HG02981 (cell line): ENCODE measurements around the gene CDC42BPB.

Source experiments
- ATAC-seq: cut with Tn5 transposase; IDR thresholded peaks from one replicate; pipeline ENCODE4 v1.9.1; 2021; ENCODE audit warnings: mild to moderate bottlenecking, moderate library complexity; ENCODE audit not compliant: unreplicated experiment

Gene CDC42BPB

DNA sequence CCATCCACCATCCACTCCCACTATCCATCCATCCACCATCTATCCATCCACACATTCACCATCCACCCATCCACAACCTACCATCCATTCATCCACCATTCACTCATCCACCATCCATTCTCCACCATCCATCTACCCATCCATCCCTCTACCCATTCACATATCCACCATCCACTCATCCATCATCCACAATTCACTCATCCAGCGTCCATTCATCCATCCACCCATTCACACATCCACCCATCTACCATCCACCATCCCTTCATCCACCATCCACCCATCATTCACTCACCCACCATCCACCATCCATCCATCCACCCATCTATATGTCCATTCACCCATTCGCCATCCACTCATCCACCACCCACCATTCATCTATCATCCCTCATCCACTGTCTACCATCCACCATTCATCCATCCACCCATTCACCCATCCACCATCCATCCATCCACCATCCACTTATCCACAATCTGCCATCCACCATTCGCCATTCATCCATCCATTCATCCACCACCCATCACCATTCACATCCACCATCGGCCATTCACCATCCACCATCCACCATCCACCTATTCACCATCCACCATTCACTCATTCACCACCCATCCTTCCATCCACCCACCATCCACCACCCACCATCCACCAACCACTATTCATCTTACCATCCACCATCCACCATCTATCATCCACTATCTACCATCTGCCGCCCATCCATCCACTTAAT lies 136.9 kb downstream of the CDC42BPB start:
- ATAC-seq = no peak

DNA sequence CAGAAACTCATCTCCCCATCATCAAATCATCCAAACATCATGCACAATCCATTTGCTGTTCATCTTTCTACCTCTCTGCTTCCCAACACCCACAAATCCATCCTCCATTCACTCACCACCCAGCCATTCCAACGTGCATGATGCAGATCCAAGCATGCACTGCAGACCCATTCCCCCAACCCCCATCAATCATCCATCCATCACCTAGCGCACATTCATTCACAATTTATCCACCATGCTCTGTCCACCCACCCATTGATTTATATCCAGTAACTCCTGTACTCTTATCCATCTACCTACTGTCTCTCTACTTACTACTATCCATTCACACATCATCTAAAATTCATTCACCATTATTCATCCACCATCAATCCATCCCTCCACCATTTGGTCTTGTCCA lies 138.9 kb downstream of the CDC42BPB start:
- ATAC-seq = no peak

DNA sequence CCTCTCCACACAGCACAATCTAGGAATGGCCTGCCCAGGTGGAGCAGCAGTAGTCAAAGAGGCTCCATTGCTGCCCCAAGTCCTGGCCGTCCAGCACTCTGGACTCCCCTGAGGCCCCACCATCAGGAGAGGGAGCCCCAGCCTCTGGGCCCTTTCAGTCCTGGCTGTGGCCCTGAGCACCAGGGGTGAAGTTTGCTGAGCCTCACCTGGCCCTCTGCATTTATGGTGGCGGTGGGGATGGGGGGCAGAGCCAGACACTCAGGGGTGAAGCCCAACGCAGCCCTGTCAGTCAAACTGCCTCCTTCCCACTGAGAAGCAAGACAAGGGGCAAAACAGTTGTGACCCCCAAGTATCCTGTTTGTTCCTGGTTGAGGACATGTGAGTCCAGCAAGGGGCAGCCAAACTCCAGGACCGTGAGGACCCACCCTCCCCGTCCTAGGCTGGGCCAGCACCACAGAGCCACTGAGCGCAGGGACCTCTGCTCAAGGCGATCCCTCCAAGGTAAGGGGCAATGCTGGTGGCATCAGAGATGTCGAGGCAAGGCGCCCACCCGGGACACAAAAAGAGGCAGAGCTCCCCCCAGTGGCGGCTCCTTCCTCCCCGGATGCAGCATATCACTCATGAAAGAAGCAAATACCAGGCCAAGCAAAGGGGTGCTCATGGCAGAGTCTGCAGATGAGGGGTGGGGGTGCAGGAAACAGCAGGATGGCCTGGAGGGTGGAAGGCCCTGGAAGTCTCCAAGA lies 139.7 kb downstream of the CDC42BPB start:
- ATAC-seq = no peak

DNA sequence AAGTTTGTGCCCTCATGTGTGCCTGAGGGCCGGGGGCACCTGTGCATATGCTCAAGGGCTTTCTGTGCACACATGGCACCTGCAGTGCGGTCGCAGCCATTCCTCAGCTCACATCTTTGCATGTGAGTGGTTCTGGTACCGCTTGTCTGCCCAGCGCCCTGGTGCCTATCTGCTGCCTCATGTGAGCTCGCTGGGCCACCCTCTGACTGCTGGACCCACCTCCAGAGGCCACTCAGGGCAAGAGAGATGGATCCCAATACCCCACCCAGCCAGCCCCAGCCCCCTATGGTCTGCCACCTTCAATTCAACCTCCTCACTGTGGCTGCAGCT lies 140.3 kb downstream of the CDC42BPB start:
- no peak for ATAC-seq

DNA sequence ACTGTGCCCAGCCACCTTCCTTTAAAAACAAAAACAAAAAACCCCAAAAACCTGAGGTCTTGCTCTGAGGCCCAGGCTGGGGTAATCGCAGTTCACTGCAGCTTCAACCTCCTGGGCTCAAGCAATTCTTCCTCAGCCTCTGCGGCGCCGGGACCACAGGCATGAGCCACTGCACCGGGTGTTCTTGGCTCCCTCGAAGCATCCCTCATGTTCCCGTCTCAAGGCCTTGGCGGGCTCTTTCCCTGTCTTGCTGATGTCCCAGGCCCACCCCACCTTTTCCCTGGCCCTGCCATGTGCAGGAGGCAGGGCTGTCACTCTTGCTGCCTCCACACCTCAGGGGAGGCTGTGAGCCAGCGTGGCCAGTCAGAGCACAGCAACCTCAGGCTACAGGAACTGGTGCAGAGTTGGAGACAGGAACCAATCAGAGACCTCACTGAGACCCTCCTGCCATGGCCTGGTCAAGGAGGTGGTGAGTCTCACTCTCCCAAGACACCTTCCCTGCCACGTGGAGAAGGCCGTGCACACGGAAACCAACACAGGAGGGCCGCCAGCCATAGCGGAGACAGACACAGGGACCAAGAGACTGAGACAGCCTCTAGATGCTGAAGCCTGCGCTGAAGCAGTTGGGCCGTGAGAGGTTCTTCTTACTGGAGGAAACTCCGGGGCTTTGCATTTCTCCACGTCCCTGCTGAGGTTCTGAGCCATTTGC lies 140.8 kb downstream of the CDC42BPB start:
- ATAC-seq = no peak

DNA sequence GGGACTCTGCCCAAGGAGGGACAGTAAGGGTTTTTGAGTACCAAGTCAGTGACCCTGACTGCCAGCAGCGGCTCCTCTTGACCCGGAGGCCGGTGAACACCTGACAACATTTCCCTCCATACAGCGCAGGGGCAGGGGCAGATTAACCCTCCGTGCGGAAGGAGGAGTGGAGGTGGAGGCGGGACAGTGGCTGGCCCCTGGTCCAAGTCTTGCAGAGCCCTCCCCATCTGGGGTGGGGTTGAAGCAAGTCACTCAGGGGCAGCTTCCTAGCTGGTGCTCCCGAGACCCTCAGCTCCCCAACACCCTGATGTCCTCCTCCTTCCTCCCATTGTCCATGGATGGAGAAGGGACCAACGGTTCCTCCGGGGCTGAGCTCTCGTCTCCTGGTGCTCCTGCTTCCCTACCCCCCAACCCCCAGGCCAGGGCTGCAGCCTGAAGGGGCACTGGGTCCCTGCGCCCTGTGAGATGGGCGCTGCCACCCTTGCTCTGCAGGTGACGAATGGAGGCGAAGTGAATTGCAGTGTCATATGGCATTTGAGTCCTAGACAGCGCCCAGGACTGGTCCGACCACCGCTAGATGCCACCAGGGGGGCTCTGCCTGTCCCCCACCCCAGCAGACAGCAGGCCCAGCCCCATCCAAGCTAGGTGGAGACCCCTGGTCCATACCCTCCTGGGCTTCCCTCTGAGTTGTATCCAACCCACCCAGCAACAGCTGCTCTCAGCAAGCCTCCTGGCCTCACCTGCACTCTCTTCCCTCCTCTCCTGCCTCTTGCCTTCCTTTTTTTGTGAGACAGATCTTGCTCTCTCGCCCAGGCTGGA lies 141.8 kb downstream of the CDC42BPB start:
- no peak for ATAC-seq

DNA sequence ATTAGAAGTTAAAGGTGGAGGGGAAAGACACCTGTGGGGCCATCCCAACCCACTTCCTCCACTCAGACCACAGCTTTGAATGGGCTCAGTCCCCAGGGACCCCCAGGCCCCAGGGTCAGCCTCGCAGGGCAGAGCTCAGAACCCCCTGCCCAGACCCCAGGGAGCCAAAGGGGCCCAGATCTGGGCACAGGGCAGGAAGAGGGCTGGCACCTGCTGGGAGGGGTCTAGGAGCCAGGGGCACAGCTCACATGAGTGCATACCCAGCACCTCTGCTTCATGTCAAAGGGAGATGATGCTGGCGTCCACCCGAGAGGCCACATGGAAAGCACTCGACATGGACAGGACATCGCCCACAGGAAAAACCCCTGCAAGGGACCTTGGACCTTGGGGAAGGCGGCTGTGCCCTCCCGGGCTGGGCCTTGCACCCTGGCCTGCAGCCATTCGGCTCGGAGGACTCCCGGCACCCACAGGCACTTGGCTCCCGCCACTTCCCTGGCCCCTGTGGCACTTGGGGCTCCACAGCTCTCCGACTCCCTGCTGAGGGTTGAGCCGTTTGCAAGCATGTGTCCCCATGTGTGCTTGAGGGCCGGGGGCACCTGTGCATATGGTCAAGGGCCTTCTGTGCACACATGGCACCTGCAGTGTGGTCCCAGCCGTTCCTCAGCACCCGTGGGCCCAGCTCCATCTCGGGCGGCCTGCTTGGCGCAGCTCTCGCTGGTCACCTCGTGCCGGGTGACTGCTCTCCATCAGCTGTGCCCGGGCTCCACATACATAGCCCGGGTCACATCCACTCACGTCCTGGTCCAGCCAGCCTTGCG lies 142.7 kb downstream of the CDC42BPB start:
- ATAC-seq = no peak

DNA sequence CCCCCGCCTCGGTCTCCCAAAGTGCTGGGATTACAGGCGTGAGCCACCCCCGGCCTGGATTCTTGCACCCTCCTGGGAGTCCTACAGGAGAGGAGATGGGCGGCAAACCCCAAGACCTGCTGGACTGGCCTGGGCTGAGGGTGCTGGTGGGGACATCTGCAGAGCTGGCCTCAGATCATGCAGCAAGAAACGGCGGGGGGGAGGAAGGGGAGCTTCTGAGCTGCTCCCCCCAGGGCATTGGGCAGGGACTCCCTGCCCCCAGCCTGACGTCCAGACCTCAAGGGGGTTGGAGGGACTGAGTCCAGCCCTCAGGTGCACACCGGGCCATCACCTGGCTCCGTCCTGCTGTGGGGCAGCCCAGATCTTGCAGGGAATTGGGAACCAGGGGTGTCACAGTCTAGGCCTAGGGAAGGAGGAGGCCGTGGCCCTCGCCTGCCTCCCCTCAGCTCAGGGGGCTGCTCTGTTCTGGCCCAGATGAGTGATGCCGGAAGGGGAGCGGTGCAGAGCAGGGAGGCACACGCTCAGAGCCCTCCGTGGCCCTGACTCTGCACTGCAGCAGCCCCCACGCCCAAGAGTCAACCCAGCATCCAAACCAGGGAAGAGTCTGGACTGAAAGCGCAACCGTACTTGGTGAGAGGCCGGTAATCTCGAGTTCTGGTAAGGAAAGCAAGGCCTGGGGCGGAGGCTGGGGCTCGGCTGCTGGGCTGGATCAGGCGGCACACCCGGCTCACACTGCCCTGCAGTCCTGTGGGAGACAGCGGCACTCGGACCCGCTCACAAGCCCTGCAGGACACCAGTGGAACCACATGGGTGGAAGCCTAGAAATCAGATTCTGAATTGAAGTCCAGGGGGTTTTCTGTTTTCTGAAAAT lies 143.8 kb downstream of the CDC42BPB start:
- ATAC-seq = no peak

DNA sequence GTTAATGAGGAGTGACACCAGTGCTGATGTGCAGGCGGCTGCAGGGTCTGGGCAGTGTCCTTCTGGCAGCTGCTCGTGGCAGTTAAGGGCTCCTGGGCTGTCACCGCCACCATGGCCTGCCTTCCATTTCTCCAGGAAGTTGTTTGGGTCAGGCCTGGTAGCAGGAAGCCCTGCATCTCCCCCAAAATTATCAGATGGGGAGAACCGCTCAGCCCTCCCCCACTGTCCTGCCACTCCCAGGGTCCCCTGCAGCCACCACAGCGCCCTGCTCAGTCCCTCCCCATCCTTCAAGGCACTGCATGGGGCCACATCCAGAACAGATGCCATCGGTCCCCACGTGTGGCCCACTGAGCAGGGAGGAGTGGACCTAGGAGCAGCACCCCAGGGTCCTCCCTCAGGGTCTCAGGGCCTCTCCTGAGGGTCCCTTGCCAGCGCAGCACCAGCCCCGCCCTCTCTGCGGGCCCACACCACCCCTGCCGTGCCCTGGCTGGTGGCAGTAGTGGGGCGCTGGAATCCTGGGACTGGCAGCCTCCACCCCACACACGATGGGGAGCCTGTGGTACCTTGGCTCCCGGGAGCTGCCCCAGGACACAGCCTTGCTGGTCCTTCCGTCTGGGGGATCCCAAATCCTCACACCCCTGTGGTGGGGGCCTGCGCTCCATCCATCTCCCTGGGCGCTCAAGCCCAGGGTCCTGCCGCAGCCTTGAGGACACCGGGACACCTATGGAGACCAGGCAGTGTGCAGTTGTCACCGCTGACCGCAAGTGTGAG lies 145.2 kb downstream of the CDC42BPB start:
- ATAC-seq = no peak

DNA sequence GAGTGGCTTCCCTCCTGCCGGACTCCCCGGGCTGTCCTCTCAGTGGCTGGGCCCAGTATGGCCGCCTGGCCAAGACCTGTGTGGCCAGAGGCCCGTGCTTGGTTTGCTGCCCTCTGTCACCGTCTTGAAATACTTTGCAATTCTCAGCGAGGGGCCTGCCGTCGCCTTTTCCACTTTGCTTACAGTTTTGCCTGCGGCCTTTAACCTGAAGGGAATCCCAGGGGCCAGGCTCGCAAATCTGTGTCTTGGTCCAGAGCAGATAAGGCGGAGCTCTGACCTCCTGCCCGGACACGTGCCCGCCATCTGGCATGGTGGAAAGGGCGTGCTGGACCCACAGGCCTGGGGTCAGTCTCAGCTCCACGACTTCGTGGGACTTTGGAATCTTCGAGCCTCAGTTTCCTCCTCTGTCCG lies 145.8 kb downstream of the CDC42BPB start:
- no peak for ATAC-seq

DNA sequence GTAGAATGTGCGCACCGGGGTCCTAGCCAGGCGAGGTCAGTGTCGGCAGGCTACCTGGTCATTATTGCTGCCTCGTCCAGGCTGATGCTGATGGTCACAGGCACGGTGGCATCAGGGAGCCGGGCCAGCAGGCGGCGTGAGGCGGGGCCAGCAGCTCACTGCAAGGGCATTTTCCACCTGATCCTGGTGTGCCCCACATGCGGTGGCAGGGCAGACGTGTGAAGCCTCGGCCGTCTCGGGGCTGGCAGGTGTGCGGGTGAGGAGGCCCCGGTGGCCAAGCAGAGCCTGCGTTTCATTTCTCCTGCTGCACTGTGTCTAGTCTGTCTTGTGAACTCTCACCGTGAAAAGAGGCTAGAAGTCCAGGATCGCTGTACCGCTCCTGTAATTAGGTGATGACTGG lies 146.9 kb downstream of the CDC42BPB start:
- ATAC-seq = no peak

DNA sequence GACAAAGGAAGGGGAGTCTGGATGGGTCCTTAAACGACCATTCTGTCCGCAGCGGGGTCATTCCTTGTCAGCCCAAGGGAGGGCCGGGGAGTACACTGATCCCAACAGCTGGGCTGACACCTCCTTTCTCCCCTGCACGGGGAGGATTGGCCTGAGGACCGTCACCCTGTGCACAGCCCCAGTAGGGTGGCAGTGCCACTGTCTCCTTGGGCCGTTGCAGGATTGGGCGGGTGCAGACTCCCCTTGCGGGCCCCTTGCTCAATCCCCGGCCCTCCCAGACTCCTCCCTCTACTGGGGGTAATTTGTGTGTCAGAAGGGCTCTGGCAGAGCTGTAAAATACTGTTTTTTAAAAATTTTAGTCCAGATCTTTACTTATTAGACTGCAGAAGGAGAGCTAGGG lies 147.4 kb downstream of the CDC42BPB start:
- no peak for ATAC-seq

DNA sequence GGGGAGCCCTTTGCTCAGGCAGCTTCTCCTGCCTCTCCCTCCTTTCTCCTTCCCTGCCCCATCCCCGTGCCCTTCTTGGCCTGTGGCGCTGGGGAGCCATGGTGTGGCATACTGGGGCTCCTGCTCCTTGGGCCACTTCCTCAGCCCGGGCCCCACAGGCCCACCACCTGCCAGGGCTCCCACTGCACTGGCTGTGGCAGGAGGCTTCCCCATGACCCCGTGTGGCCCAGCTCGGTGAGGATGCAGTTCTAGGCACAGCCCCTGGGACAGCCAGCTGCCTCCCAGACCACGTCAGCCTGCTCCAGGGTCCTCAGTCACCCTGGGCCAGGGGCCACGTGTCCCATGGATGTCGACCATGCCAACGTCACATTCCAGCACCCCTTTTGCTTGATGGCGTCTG lies 147.9 kb downstream of the CDC42BPB start:
- no peak for ATAC-seq

DNA sequence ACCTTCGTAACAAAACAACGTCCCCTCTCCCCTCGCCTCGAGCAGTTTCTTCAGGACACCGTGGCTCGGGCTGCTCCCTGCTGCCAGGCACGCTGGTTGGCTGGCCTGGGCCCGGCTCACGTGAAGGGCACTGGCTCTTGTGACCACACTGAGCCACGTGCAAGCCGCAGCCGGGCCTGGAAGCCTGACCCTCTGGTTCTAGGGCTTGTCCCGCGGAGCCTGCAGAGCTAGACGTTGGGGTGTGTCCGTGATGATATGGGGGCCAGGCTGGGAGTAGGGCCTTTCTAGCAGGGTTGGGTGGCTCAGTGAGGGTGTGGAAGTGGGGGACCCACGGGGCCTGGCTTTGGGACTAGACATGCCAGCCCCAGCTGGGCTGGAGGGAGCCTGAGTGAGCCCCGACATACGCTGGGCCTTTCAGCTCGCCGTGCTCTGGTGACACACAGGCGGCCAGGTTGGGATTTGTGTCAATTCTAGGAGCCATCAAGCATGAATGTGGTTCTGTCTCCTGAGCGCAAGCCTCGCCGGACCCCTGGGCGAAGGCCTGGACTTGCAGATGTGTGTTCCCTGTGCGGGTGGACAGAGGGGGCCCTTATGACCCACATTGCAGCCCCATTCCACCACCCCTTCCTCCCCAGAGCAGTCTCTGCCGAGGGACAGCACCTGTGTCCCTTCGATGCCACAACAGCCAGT lies 148.4 kb downstream of the CDC42BPB start:
- no peak for ATAC-seq

DNA sequence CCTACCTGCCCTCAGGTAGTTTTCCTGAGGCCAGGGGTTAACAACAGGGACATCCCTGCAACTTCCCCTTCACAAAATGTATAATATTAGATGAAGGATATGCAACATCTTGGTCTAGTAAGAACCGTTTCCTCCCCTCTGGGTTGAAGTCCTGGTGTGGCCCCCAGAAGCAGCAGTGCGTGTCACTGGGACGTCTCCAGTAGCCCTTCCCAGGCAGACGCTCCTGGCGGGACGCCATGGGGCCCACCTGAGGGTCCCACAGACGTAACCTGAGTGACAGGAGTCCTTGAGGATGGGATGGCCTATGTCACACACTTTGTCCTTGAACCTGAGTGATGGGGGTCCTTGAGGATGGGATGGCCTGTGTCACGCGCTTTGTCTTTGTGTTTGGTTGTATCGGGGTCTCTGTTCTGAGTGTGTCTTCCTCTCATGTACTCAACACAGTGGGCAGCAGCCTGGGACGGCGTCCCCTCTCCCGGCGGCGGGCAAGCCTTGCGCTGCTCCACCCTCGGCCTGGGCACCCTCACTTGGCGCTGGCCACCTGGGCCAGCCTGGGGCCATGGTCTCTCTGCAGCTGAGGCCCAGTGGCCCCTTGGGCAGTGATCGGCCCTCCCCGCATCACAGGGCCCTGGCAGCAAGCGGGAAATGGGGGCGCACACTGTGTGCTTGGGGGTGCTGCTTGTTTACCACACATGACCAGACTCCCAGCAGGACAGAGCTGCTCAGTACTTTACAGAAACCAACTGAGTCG lies 149.2 kb downstream of the CDC42BPB start:
- no peak for ATAC-seq

DNA sequence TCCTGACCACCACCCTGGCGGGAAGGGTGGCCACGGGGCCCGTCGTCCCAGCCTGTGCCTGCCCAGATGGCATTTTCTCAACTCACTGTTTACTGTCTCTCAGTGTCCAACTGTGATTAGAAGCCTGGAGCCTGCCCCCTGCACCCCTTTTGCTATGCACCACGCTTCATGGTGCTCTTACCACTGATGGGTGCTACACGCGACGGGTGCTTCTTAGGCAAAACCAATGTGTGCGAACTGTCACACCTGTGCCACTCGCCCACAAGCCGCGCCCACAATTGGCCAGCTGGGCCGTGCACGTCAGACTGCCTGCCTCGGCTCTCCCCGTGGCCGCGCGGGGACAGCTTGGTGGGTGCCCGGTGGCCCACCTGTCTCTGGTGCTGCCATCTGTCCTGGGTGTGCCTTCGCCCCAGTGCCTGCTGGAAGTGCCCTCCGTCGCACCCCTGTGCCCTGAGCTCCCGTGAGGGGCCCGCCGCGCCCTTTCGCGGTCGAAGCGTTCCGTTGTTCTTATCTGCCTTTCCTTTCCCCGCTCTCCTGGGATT lies 150.0 kb downstream of the CDC42BPB start:
- no peak for ATAC-seq
